ELR (cell line): ENCODE results near the gene UQCRHL.

Source experiments
- DNase-seq: peaks from one replicate; pipeline ENCODE4 v3.0.0-alpha.2; 2015; ENCODE audit warnings: low read depth

The UQCRHL gene

GRCh38 chr1:15797614-15798390, 9.6 kb downstream of the UQCRHL start:
- DNase-seq, result peak; percentile 40

GRCh38 chr1:15796086-15796462, 11.4 kb downstream of the UQCRHL start:
- DNase-seq, result no peak

- peak; percentile 80 for DNase-seq
These were observed 18.7 kb downstream of the UQCRHL start for GRCh38 chr1:15788624-15789301.

- no peak for DNase-seq
These were observed 20.9 kb downstream of the UQCRHL start for GRCh38 chr1:15786581-15786980.

- DNase-seq, result no peak
These were observed 21.8 kb downstream of the UQCRHL start for GRCh38 chr1:15785683-15786082.

GRCh38 chr1:15777909-15778707, 29.3 kb downstream of the UQCRHL start:
- DNase-seq, result no peak

GRCh38 chr1:15775706-15776105, 31.7 kb downstream of the UQCRHL start:
- no peak for DNase-seq

- no peak for DNase-seq
These were observed 35.5 kb downstream of the UQCRHL start for GRCh38 chr1:15771836-15772515.

- DNase-seq, result no peak
These were observed 37.0 kb downstream of the UQCRHL start for GRCh38 chr1:15770313-15770962.

GRCh38 chr1:15768388-15768787, 39.1 kb downstream of the UQCRHL start:
- no peak for DNase-seq

GRCh38 chr1:15767941-15768340, 39.5 kb downstream of the UQCRHL start:
- no peak for DNase-seq

GRCh38 chr1:15765495-15766194, 41.8 kb downstream of the UQCRHL start:
- DNase-seq, result peak; percentile 42

GRCh38 chr1:15764890-15765289, 42.6 kb downstream of the UQCRHL start:
- DNase-seq, result no peak

- DNase-seq, result no peak
These were observed 43.1 kb downstream of the UQCRHL start for GRCh38 chr1:15764269-15764764.

- DNase-seq, result peak; percentile 47
These were observed 44.9 kb downstream of the UQCRHL start for GRCh38 chr1:15762546-15762945.

- no peak for DNase-seq
These were observed 45.9 kb downstream of the UQCRHL start for GRCh38 chr1:15761366-15762128.

GRCh38 chr1:15760520-15761211, 46.8 kb downstream of the UQCRHL start:
- DNase-seq, result peak; percentile 88

- peak; percentile 46 for DNase-seq
These were observed 48.3 kb downstream of the UQCRHL start for GRCh38 chr1:15758953-15759661.
